Putamen (tissue), 1 donor: ENCODE data around the gene HTN1.
"Not testable (repeated sequence)": the region's sequence is repeated elsewhere in the genome, so short reads cannot be mapped to it uniquely, and the experiment has no call there.

Experiments used
- DNase-seq: peaks from one replicate; pipeline ENCODE4 v3.0.0-alpha.2; 2016; ENCODE audit warnings: low spot score

The HTN1 gene

DNA sequence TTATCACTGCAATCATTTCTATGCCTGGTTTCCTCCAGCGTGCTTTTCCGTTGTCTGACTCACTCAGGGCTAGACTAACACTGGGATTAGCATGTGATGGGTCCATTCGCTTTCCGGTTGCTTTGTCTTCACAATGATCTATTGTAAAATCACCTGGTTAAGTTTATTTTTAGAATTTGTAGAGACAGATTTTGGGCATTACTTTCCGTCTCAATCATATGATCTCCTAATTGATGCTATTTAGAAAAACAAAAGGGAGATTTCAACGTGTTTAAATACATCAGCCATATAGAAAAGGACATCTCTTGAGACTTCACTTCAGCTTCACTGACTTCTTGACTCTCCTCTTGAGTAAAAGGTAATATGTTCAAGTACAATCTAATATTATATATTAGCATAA lies at the start of gene HTN1:
TSS of gene HTN1 (plus strand) at position 301 of the 400 bp plus-strand sequence. CDS start 2,639 bp downstream, outside the sequence.
- not testable (repeated sequence) for DNase-seq

- DNase-seq = no peak
These were observed 49.5 kb upstream of the HTN1 start for GRCh38 chr4:70000711-70001110.

DNA sequence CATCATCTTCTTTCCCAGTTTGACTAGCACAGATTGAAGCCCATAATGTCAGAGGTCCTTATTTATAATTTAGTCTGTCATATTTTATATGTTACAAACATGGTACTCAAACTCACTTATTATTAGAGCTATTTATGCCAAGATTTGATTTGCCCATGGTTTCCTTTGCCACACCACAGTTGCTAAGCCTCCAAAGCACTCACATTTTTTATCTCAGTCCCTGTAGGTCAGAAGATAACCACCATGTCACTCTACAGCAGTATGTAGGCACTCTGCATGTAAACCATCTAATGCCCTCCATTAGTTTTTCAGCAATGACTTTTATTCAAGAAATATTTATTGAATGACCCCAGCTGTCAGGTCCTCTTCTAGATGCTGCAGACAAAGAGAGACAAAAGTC lies 47.7 kb upstream of the HTN1 start:
- no peak for DNase-seq

- DNase-seq = no peak
These were observed 41.5 kb upstream of the HTN1 start for GRCh38 chr4:70008771-70009170.

DNA sequence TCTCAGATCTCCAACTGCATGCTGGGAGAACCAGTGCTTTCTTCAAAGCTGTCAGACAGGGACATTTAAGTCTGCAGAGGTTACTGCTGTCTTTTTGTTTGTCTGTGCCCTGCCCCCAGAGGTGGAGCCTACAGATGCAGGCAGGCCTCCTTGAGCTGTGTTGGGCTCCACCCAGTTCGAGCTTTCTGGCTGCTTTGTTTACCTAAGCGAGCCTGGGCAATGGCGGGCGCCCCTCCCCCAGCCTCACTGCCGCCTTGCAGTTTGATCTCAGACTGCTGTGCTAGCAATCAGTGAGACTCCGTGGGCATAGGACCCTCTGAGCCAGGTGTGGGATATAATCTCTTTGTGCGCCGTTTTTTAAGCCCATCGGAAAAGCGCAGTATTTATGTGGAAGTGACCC lies 31.2 kb upstream of the HTN1 start:
- DNase-seq = not testable (repeated sequence)

- no peak for DNase-seq
These were observed 27.0 kb upstream of the HTN1 start for GRCh38 chr4:70023218-70023617.

DNA sequence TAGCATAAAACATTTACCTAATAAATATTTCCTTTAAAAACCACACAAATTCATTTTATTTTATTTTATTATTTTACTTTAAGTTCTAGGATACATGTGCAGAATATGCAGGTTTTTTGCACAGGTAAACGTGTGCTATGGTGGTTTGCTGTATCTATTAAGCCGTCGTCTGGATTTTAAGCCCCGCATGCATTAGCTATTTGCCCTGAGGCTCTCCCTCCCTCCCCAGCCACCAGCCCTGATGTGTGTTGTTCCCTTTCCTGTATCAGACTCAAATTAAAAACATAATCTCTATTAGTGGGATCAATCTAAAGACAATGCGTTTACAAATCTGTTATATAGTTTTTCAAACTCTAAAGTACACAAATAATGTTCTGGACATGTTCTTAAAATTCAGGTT lies 23.2 kb upstream of the HTN1 start:
- DNase-seq = no peak

- DNase-seq = not testable (repeated sequence)
These were observed 22.1 kb upstream of the HTN1 start, which contains the start of gene HTN3 for GRCh38 chr4:70028159-70028558. Gene HTN3, plus strand, starts transcription at chr4:70028459. Its CDS starts 2,282 bp downstream, at chr4:70030741.

- DNase-seq = not testable (repeated sequence)
These were observed 12.7 kb upstream of the HTN1 start for GRCh38 chr4:70037559-70037958.

GRCh38 chr4:70039928-70040327 lies 10.3 kb upstream of the HTN1 start:
- not testable (repeated sequence) for DNase-seq

- no peak for DNase-seq
These were observed 8.5 kb upstream of the HTN1 start for GRCh38 chr4:70041652-70042286.

- DNase-seq = not testable (repeated sequence)
These were observed 6.3 kb downstream of the HTN1 start for GRCh38 chr4:70056534-70056933.

- DNase-seq = no peak
These were observed 7.4 kb downstream of the HTN1 start for GRCh38 chr4:70057651-70058050.

DNA sequence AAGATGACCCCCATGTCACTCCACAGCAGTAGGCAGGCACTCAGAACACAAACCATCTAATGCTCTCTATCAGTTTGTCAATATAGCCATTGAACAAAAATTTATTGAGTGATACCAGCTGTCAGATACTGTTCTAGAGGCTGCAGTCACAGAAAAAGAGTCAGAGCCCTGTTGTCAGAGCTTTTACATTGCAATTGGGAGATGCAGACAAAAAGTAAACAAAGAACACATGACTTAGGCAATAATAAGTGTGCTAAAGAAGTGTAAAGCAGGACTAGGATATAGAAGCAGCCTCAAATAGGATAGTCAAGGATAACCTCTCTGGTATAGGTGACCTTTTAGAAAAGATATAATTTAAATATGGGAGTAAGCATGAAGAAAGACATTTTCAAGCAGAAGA lies 8.9 kb downstream of the HTN1 start:
- no peak for DNase-seq

DNA sequence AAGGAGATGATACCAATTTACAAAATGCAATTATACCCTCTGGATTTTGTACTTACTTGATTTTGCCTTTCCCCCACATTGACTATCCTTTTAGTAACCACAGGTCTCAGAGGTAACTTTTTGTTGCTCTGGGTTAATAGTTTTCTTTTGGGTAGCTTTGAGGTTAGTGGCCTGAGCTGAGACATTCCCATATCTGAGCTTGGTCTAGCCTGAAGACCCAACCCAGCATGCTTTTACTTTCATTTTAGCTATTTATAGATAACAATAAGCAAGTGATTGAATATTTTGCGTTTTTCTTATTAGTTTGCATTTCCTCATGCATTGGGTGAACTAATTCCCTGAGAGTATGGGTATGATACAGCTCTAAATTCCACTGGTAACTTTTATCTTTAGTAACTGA lies 11.8 kb downstream of the HTN1 start:
- DNase-seq = no peak

GRCh38 chr4:70080205-70080604 lies 30.0 kb downstream of the HTN1 start:
- no peak for DNase-seq

DNA sequence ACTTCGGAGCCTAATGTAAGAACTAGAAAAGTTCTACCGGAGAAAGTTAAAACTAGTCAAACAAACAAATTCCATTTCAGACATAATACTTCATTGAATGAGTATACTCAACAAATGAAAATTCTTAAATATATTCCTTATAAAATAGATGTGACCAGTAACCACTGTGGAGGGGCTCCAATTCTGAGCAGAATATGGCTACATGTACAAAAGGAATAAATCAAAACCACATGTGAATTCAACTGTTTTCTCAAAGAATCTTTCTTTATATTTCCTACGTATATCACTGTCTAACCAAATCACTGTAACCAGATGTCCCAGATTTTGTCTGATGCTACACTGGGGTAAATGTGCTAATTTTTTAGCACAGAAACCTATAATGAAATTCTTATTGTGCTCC lies 49.0 kb downstream of the HTN1 start:
- DNase-seq = no peak
